IPS-11a (cell line): ENCODE measurements around the gene RILPL2.
"Not testable (repeated sequence)": the region's sequence is repeated elsewhere in the genome, so short reads cannot be mapped to it uniquely, and the experiment has no call there.

ENCODE experiments used
- H3K4me3 ChIP-seq: one replicate; pipeline ENCODE4 v1.5.1; 2013; ENCODE audit warnings: low read depth, low read length, control low read depth

The RILPL2 gene

DNA sequence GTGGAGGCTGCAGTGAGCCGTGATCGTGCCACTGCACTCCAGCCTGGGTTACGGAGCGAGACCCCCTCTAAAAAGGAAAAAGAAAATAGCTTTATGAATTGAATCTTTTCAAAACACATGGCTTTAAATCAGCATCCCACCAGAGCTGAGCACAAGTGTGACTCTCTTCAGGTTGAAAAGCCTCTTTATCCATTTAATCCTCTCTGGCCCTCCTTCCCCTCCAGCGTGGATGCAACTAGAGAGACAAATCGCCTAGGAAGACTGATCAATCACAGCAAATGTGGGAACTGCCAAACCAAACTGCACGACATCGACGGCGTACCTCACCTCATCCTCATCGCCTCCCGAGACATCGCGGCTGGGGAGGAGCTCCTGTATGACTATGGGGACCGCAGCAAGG is 29.2 kb downstream of the RILPL2 start:
- not testable (repeated sequence) for H3K4me3 ChIP-seq

- H3K4me3 ChIP-seq, result no peak overlapping the region
Measured at GRCh38 chr12:123404581-123404980, 31.9 kb downstream of the RILPL2 start.

DNA sequence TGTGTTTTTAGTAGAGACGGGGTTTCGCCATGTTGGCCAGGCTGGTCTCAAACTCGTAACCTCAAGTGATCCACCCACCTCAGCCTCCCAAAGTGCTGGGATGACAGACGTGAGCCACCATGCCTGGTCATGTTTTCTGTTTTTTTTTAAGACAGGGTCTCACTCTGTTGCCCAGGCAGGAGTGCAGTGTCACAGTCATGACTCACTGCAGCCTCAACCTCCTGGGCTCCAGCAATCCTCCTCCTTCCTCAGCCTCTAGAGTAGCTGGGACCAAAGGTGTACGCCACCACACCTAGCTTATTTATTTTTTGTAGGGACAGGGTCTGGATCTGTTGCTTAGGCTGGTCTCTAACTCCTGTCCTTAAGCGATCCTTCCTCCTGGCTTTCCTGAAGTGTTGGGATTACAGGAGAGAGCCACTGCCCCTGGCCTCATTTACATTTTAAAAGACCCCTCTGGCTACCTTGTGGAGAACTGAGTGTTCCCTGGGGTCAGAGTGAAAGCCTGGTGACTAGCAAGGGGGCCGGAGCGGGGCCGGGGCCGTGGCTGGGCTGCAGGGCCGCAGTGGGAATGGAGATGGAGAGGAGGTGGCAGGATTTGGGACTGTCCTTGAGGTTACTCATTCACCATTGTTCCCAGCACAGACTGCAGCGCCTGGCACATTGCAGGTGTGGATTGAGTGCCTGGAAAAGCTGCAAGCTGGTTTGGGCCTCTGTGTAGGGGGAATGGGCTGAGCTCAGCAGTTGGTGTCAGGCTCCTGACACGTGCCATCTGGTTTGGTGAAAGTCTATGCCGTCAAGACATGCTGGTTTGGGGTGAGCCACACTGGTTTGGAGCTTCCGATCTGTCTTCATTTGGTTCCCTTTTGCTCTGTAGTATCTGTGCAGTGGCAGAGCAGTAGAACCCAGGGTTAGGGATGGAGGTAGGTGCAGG is 34.5 kb downstream of the RILPL2 start:
- no peak overlapping the region for H3K4me3 ChIP-seq

DNA sequence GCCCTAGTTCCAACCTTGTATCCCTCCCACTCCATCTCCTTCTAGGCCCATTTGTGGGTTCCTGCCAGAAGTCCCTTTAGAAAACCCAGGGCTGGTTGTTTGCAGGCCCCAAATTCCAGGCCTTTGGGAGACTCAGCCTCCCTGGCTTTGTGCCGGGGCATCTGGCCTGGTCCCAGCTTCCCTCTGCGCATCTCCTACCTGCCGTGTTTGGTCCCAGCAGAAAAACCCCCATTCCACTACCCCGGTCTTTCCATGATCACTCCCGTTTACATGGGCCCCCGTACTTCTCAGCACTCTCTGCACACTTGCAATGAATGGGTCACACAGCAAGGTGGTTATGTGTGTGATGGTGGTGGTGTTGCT is 37.2 kb downstream of the RILPL2 start:
- H3K4me3 ChIP-seq, result no peak overlapping the region

DNA sequence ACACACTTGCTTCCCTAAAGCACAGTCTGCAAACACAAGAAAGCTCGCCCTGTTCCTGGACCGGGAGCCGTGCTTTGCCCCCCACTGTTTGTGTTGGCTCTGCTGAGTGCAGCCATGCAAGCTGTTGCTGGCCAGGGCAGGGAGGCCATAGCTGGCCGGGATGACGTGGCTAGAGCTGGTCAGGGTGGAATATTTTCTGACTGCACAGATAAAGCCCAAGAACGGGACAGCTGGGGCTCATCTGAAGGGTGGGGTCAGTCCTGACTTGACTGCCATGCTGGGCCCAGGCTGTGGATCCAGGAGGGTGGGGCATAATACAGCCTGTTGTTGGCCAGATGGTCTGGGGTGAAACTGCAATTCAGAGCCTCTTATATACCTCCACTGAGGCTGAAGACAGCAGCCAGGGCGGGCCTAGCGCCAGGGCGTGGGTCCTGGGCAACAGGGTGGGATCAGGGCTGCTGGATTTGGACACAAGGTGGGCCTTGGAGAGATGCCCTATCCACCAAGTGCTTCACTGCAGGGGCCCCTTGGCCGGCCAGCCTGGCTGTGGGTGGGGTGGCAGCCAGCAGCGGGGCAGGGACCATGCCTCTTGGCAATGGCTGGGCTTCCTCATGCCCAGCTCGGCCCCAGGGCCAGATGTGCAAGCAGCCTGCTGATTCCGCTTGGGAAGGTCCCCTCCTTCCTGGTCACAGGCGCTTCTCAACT is 37.8 kb downstream of the RILPL2 start:
- no peak overlapping the region for H3K4me3 ChIP-seq

DNA sequence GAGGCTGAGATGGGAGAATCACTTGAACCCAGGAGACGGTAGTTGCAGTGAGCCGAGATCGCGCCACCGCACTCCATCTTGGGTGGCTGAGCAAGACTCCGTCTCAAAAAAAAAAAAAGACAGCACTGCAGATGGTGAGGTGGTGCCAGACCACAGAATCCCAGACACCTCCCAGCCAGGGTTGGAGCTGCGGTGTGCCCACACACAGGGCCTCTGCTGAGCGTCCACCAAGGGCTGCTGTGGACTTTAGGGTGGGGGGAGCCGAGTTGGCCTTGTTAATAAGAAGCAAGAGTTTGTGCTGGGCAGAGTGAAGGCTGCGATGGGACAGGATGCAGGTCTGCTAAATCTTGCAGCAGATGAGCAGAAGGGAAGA is 38.3 kb downstream of the RILPL2 start:
- no peak overlapping the region for H3K4me3 ChIP-seq

GRCh38 chr12:123397400-123397799 is 39.1 kb downstream of the RILPL2 start:
- no peak overlapping the region for H3K4me3 ChIP-seq

- no peak overlapping the region for H3K4me3 ChIP-seq
Measured at GRCh38 chr12:123396954-123397353, 39.5 kb downstream of the RILPL2 start.

DNA sequence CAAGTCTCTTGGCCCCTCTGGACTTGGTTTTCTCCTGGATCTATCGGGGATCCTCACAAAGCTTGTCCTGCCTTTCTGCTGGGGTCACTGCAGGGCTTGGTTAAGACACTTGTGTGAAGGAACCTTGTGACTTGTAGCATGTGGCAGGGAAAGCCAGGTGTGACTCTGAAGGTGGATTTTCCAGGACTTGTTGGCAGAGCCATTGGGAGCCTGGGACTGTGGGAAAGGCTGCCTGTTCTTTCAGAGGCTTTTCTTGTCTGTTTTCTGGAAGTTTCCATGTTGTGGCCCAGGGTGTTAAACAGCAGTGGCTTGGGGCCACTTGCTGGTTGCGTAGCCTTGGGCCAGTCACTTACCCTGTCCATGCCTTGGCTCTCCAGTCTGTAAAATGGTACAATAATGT is 39.9 kb downstream of the RILPL2 start:
- H3K4me3 ChIP-seq, result no peak overlapping the region

DNA sequence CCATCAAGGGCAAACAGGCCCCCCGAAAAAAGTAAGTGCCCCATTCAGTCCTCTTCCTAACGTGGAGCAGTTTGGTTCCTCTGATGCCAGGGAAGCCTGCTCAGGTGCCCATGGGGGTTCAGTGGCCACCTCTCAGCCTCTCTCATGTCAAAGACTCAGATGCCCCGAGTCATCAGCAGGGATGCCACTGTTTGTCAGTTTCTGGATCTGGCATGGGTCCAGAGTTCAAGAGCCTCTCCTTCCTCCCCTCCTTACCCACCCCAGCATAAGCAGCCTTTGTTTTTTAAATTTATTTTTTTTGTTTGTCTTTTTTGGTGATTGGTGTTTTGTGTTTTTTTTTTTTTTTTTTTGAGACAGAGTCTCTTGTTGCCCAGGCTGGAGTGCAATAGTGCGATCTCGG is 41.2 kb downstream of the RILPL2 start:
- H3K4me3 ChIP-seq, result no peak overlapping the region

DNA sequence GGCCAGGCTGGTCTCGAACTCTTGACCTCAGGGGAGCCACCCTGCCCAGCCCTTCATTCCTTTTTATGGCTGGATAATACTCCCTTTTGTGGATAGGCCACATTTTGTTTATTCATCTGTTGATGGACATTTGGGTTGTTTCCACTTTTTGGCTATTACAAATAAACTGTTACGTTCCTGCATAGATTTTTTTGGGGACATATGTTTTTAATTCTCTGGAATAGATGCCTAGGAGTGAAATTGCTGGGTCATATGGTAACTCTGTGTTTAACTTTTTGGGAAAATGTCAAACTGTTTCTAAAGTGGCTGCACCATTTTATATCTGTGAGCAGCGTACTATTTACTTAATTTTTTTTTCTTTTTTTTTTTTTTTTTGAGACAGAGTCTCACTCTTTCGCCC is 42.7 kb downstream of the RILPL2 start:
- H3K4me3 ChIP-seq, result no peak overlapping the region

DNA sequence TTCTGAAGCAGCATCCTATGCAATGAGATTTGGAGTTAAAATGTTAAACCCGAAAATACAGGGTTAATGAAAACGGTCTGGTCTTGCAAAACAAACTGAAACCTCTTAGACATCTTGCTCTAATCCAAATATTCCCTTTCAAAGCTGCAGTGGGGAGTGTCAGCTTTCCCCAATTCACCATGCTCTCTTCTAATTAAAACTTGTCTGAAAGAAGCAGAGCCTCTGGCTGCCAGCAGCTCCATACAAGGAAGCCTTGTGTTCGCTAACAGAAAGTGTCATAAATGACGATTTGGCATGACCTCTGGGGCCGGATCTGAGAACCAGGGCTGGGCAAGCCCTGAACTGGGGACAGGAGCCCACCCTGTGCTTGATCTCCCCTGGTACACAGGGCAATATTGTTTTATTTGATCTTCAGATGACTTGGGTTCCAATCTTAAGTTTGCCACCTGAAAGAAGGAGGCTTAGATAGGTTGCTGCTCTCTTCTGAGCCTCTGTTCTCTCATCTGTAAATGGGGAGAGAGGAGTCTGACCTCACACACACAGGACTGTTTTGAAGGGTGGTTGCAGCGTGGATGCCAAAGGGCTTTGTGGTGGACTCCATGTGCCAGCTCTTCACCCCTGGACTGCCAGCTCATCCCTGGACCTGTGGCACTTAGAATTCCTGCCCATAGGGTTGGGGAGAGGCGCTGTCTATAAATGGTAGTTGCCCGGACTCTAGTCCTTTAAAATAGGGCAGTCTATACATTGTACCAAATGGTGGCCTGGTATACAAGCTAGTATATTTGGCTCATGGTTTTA is 44.7 kb downstream of the RILPL2 start:
- H3K4me3 ChIP-seq, result no peak overlapping the region

GRCh38 chr12:123390498-123391426 is 45.7 kb downstream of the RILPL2 start:
- no peak overlapping the region for H3K4me3 ChIP-seq

DNA sequence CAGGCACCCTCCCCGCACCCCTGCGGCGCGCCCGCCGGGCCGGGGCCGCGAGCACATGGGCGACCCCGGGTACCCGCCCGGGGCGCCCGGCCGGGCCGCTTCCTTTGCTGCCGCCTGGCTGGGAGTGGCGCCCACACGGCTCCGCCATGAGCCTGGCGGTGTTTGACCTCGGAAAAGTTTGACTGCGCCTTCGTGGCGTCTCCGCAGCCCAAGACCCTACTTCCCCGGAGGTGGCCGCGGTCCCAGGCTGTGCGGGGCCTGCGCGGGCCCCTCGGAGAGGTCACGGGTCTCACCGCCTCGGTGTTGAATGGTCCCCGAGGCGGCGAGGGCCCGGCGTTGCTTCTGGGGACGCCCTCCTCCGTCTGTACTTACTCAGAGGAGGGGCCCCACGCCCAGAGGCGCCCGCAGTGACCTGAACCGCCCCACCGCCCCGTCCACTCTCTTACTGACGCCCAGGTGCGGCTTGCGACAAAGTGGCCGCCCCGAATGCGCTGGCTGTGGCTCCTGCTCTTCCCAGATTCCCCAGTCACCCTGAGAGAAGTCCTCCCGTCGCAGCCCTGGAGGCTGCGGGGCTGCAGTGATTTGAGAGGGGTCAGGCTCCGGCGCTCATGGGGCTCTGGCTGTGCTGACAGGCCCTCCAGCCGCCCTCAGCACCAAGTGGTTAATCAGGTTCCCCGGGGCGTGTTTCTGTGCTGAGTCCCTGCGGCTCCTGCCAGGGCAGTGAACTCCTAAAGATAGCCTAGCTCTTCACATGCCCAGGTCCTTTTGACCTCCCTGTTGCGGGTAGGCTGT is 46.7 kb downstream of the RILPL2 start:
- peak overlapping the region; percentile 54 for H3K4me3 ChIP-seq

- H3K4me3 ChIP-seq, result peak overlapping the region; percentile 54
Measured at GRCh38 chr12:123388951-123389559, 47.4 kb downstream of the RILPL2 start.

DNA sequence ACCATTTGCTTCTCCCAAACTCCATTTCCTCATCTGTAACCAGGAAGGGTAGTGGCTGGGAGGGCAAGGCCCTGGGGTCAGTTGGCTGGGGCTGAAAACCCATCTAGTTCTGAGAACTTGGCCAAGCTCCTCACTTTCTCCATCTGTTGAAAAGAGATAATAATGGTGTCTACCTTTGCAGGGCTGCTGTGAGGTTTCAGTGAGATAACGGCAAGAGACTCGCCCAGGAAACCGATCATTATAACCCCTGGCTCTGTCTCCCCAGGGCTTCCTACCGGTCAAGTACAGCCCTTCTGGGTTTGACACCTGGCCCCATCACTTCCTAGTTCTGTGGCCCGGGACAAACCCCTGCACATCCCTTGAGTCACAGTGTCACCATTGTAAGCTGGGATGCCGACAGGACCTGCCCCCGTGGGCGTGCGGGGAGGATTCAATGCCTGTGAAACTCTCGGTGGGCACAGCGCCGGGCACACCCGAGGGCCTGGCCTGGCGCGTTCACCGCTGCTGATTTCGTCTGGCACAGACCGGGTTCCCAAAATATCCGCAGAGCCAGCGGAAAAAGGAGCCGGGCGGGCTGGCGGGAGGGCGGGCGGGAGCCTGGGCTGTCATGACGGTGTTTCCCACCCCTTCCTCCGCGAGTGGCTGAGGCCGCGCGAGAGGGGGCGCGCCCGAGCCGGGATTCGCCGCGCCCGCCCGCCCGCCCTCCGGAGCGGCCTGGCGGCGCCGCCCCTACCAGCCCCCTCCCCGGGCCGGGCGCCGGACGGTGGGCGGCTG is 48.1 kb downstream of the RILPL2 start:
- peak overlapping the region; percentile 36 for H3K4me3 ChIP-seq

DNA sequence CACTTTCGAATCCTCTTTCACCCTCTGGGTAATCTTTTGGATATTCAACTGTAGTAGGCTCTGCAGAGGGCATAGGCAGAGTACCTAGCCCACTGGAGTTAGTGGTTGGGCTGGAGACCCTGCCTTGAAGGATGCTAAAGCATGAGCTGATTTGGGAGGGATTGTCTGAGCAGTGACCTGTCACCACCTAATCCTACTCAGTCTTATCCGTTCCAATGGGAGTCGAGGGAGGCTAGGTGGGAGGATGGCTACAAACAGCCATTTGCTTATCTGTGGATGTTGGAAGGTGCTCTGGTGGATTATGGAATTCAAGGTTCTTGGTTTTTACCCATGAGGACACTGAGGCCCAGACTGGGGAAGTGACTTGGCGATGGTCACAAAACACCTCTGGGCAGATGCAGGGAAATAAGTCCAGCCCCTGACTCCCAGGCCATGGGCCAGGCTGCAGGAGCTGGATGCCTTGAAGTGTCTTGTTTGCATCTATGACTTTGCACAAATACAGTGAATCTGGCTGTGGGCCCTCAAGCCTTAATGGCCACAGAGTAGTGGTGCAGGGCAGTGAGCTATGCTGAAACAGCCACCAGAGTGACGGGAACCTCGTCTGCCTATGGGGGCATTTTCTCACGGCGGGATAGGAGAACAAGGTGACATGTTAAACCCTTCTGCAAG is 48.8 kb downstream of the RILPL2 start:
- H3K4me3 ChIP-seq, result no peak overlapping the region

DNA sequence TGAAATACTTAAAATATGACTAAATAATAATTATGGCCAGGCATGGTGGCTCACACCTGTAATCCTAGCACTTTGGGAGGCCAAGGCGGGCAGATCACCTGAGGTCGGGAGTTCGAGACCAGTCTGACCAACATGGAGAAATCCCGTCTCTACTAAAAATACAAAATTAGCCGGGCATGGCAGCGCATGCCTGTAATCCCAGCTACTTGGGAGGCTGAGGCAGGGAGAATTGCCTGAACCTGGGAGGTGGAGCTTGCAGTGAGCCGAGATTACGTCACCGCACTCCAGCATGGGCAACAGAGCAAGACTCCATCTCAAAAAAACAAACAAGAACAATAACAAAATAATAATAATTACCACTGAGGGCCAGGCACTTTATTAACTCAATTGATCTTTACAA is 50.9 kb downstream of the RILPL2 start:
- H3K4me3 ChIP-seq, result not testable (repeated sequence)
